HG03139 (cell line): Measurements from ENCODE around the gene MCOLN2.
"Not testable (repeated sequence)": the region's sequence is repeated elsewhere in the genome, so short reads cannot be mapped to it uniquely, and the experiment has no call there.

Experiments
- ATAC-seq: cut with Tn5 transposase; IDR thresholded peaks from one replicate; pipeline ENCODE4 v1.9.1; 2021; ENCODE audit not compliant: unreplicated experiment

The MCOLN2 gene

DNA sequence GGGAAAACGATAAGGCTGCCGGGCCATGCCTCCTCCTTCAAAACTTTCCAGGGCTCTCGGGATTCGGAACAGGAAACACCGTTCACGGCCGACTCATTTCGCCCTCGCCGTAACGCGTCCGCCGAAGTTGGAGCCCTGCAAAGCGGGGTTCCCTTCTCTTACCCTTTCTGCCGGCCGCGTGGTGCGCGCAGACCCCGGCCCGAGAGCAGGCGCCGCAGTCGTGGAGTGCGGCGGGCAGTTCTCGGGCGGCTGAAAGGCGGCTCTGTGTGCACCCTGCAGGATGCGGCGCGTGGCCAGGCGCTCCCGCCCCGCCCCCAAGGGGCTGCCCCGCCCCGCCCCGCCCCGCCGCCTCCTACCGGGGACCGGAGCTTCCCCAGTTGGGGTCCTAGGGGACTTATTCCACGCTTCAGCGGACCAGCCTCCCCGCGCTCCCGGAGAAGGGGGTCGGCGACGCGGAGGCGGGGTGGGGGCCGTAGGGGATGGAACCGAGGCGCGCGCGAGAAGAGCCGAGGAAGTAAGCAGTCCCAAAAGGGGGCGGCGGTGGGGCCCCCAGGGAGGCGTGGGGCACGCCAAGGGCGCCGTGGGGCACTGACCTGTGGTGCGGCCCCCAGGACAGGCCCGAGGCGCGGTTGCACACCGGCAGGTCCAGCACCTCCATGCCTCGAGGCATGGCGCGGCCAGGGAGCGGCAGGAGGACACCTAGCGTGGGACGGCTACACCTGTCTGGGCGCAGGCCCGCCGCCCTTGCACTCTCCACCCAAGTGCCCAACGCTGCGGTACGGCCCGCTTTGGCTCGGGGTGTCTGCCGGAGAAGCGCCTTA, at the start of gene MCOLN2:
MCOLN2 (minus strand) TSS at position 268 of the 821 bp plus-strand sequence; CDS start at position 27, 241 bp downstream.
- ATAC-seq: peak; percentile 42

DNA sequence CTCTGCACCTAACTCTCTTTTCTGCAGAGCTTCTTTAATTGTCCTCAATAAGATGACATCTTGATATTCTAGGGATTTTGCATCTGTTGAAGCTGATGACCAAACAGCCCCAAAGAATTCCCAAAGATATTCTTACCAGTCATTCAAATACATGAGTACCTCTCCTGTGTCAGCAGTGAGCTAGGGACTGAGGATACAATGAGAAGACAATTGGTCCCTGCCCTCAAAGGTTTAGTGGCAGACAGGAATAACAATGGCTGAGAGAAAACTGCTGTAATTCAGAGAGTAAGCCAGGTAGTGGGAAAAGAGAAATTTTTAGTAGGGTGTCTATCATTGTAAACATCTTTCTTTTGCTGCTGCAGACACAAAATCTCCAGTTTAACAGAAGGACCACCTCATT, 45.5 kb upstream of the MCOLN2 start:
- no peak for ATAC-seq

DNA sequence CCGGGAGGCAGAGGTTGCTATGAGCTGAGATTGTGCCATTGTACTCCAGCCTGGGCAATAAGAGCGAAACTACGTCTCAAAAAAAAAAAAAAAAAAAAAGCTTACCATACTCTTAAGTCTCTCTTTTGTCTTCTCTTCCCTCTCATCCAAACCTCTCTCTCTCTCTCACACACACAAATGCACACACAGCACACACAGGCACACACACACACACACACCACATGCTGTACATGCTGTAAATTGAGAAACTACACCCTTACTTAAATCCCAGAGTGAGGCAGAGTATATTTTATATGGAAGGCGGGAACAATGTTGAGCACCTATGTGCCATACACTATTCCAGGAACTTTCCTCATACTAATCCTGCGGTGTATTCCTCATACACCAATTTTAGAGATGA, 44.9 kb upstream of the MCOLN2 start:
- no peak for ATAC-seq

DNA sequence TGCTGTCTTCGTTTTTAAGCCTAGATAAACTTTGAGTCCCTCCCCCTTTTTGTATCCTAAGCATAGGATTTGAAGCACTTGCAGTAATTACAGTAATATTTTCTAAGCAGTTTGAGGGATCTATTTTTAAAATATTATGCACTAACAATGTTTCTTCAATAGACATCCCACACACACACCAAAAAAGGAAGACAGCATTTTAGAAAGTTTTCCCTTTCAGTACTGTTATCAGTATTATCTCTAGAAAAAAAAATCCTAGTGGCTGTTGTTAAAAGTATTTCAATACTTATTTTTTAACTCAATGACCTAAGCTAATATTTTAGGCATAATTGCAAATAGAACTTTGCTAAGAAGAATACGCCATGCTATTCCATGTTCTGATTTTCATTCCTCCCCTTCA, 36.3 kb upstream of the MCOLN2 start:
- ATAC-seq: no peak

GRCh38 chr1:85030536-85030935, 33.6 kb upstream of the MCOLN2 start:
- ATAC-seq: no peak

DNA sequence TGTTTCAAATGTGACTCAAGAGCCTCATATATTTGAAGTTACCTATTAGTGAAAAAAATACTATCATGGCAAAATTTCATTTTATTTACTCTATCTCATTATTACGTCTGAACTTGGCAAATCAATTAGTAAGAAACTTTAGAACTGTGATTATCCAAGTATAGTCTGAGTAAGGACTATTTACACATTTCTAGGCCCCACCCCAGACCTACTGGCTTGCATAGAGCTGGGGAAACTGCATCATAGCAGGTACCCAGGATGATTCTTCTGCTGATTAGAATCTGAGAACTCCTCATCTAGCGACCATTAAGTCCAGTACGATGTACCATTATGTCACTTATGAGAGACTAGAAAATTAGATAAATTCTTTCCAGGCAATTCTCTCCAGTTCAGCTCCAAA, 31.2 kb upstream of the MCOLN2 start:
- no peak for ATAC-seq

GRCh38 chr1:85027242-85027983, 30.5 kb upstream of the MCOLN2 start:
- ATAC-seq: peak; percentile 61

DNA sequence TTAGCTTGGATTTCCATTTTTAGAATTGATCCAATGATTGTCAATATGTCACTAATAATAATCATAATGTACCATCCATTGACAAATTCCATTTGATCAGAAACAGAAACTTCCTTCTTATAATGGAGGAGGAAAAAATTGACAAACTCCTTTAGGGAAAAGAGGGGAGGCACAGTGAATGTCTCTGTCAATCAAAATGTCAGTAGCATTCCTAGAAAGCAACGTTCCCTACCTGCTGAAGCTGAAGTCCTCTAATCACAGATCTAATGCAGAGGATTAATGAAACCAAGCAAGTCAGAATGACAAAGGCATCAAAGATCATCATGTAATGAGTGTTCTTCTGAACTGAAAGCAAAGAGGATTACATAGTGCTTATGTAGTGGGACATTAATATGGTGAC, 29.0 kb upstream of the MCOLN2 start:
- no peak for ATAC-seq

GRCh38 chr1:85024736-85025135, 27.8 kb upstream of the MCOLN2 start:
- ATAC-seq: no peak

DNA sequence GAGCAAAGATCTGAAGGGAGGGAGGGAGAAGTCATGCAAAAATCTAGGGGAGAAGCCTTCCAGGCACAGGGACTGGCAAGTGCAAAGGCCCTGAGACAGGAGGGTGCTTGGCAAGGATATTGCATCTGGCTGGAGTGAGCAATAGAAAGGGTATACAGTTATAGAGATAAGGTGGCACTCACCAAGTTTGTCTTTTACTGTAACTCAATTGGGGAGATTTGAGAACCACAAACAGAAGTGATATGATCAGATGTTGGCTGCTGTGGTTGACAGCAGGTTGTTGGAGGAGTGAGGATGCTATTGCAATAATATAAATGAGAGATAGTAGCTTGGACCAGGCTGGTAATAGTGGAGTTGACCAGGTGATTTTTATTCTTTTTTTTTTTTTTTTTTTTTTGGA, 25.8 kb upstream of the MCOLN2 start:
- ATAC-seq: no peak

- no peak for ATAC-seq
Observed at GRCh38 chr1:85019994-85020393, 23.1 kb upstream of the MCOLN2 start.

GRCh38 chr1:85015826-85016225, 18.9 kb upstream of the MCOLN2 start:
- no peak for ATAC-seq

DNA sequence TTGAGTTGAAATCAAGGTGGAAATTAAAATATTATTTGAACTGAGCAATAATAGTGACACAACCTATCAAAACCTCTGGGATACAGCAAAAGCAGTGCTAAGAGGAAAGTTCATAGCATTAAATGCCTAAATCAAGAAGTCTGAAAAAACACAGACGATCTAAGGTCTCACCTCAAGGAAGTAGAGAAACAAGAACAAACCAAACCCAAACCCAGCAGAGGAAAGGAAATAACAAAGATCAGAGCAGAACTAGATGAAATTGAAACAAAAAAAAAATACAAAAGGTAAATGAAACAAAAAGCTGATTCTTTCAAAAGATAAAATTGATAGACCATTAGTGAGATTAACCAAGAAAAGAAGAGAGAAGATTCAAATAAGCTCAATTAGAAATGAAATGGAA, 8.7 kb upstream of the MCOLN2 start:
- not testable (repeated sequence) for ATAC-seq

- ATAC-seq: no peak
Observed at GRCh38 chr1:85001742-85002141, 4.8 kb upstream of the MCOLN2 start.

GRCh38 chr1:84998642-84999280, 1.8 kb upstream of the MCOLN2 start:
- ATAC-seq: peak; percentile 20

DNA sequence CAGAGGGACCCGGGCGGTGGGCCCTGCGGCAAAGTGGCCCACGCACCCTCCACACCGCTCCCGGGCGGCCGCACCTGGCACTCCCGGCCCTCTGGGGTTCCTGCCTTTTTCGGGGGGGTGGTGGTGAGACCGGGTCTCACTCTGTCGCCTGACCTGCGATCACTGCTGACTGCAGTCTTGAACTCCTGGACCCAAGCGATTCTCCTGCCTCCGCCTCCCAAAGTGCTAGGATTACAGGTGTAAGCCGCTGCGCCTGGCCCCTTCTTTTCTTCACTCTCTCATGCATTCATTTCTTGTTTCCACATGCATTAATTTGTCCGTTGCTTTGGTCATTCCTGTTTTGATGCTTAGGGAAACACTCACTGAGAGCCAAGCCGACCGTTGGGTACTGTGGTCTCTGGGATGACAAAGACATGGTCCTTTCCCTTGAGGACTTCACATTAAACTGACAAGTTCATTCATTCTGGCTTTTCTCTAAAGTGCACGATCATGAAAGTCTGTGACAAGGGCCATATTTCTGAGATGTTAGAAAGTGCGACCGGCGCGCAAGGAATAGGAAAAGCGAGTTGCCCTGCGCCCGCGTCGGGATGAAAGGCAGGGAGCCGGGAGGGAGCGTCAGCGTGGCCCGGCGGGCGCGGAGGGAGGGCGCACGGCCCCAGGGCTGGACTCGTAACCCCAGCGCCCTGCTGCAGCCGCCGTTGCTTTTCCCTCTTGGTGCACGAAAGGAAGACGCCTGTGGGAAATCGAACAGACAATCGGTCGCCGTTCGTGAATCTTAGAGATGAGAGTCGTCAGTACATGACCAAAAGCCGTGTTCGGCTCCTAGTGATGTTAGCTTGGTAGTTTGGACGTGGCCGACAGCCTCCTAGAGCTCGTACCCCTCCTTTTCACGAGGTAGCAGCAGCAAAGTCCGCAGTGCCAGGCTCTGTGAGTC, 1.0 kb upstream of the MCOLN2 start:
- ATAC-seq: no peak

GRCh38 chr1:84995484-84996334, 1.2 kb downstream of the MCOLN2 start:
- peak; percentile 40 for ATAC-seq

- ATAC-seq: no peak
Observed at GRCh38 chr1:84991097-84991920, 5.6 kb downstream of the MCOLN2 start.

DNA sequence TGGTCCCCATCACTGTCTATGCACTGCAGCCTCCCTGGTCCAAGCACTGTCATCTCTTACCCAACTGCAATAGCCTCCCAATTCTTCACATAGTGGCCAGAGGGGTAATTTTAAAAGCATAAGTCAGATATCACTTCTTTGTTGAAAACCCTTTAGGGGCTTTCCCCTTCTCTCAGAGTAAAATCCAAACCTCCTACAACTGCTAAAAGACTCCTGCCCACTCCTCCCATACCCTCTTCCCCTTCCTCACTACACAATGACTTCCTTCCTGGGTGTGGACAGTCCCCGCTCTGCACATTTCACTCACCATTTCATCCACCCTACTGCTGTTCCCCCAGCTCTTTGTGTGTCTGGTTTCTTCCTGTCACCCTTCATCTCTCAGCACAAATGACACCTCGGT, 8.3 kb downstream of the MCOLN2 start:
- peak; percentile 72 for ATAC-seq
